T-cell (primary cell): ENCODE measurements around the gene THAP4. TPM values are rescaled to one million over a fixed set of nuclear protein-coding genes. Genes with fewer than 3 reads are reported as not detected.

Source experiments
- ATAC-seq, 4 experiments: fragments of 200-7000 bp in 3 of 4; fragments of 150-1000 bp in 1 of 4; cut with Tn5 transposase; replicated peaks in 1 of 4; 1 replicate in 3 of 4; 2 replicates in 1 of 4; pipeline ENCODE4 v1.10.0; 2021; ENCODE audit warnings: moderate library complexity in 3 of 4, mild to moderate bottlenecking in 2 of 4, moderate number of reproducible peaks in 1 of 4
- CTCF ChIA-PET, 2 donors: fragments of 300-600 bp; sonication (Branson Sonifier 250); formaldehyde crosslinking; loops; one replicate each; lab custom pipeline; 2022; ENCODE audit warnings: antibody characterized with exemption in 2 of 2; lab: Charles Lee
- POLR2A ChIA-PET, 2 donors: fragments of 300-600 bp; sonication (Branson Sonifier 250); formaldehyde crosslinking; loops; one replicate each; lab custom pipeline; 2022; ENCODE audit warnings: antibody characterized with exemption in 2 of 2; lab: Charles Lee
- DNase-seq, 35 experiments: peaks; one replicate each; pipeline versions ENCODE4 v3.0.0 to v3.0.0-alpha.2; 2013 to 2023
- H3K27ac ChIP-seq: one replicate; pipeline ENCODE4 v1.5.1; 2013; ENCODE audit warnings: low read length
- H3K27me3 ChIP-seq, 2 experiments: replicated peaks in 1 of 2; 1 replicate in 1 of 2; 2 replicates in 1 of 2; pipeline versions ENCODE4 v1.6.1 to v1.7.0; 2013; ENCODE audit warnings: low read length in 1 of 2, mixed read lengths in 1 of 2; ENCODE audit not compliant: control insufficient read depth in 2 of 2, insufficient read depth in 2 of 2; ENCODE audit errors: extremely low read depth in 1 of 2
- H3K36me3 ChIP-seq, 2 donors: 1 replicate in 1 of 2; 2 replicates in 1 of 2; pipeline versions ENCODE4 v1.6.1 to v1.7.0; 2013; ENCODE audit warnings: low read length in 1 of 2; ENCODE audit not compliant: control insufficient read depth in 2 of 2, insufficient read depth in 1 of 2; ENCODE audit errors: extremely low read depth in 1 of 2
- H3K4me1 ChIP-seq, 2 experiments: 1 replicate in 1 of 2; 2 replicates in 1 of 2; pipeline versions ENCODE4 v1.6.1 to v1.7.0; 2013; ENCODE audit warnings: low read length in 2 of 2, mixed read lengths in 1 of 2; ENCODE audit not compliant: insufficient read depth in 2 of 2, control insufficient read depth in 1 of 2; ENCODE audit errors: extremely low read depth in 1 of 2
- H3K4me3 ChIP-seq, 2 donors: 1 replicate in 1 of 2; 2 replicates in 1 of 2; pipeline versions ENCODE4 v1.5.1 to v1.7.0; 2013; ENCODE audit warnings: mild to moderate bottlenecking in 2 of 2, low read length in 1 of 2, moderate library complexity in 1 of 2; ENCODE audit not compliant: control insufficient read depth in 1 of 2; ENCODE audit errors: extremely low read depth in 1 of 2
- H3K9me3 ChIP-seq: 2 replicates; pipeline ENCODE4 v1.7.0; 2013
- H3K27ac Mint-ChIP-seq, 2 donors: one replicate each; pipeline ENCODE4 v1.8.0; 2020 to 2021; ENCODE audit warnings: mild to moderate bottlenecking in 2 of 2, mixed read lengths in 2 of 2
- H3K27me3 Mint-ChIP-seq, 2 donors: one replicate each; pipeline ENCODE4 v1.8.0; 2021 to 2022; ENCODE audit warnings: mixed read lengths in 2 of 2
- H3K36me3 Mint-ChIP-seq: one replicate; pipeline ENCODE4 v1.8.0; 2021; ENCODE audit warnings: mixed read lengths
- H3K4me1 Mint-ChIP-seq, 3 donors: one replicate each; pipeline ENCODE4 v1.8.0; 2020 to 2022; ENCODE audit warnings: mixed read lengths in 3 of 3, mild to moderate bottlenecking in 1 of 3
- H3K4me3 Mint-ChIP-seq, 3 donors: one replicate each; pipeline ENCODE4 v1.8.0; 2020 to 2022; ENCODE audit warnings: mild to moderate bottlenecking in 3 of 3, mixed read lengths in 3 of 3, moderate library complexity in 3 of 3
- H3K9me3 Mint-ChIP-seq, 3 donors: one replicate each; pipeline ENCODE4 v1.8.0; 2020 to 2022; ENCODE audit warnings: mixed read lengths in 3 of 3
- WGBS: methylation state at CpG from one replicate; pipeline ENCODE4 v1.1.5; 2013; ENCODE audit warnings: missing lambda C conversion rate; ENCODE audit not compliant: insufficient coverage; 5-methylcytosine and 5-hydroxymethylcytosine counted together
- total RNA-seq, 35 experiments: library from RNA in 6 of 35; stranded (reverse) in 6 of 35; fragments of 120-200 nt in 1 of 35; gene quantifications; one replicate each; pipeline versions ENCODE4 v1.2.1 to v1.2.4 and lab custom pipeline; 2013 to 2026

THAP4 gene
- total RNA-seq, 5 donors from 2014 or later (not counting 1 experiment from before 2014, with no cell fraction given), result 27.3 to 34.5 (median 29.7) TPM

GRCh38 chr2:241540771-241541561, 96.0 kb downstream of the THAP4 start:
- Mint-ChIP-seq H3K4me3 (peak overlapping the region; percentile 59 to 68 (median 63)), H3K27ac (no peak overlapping the region), H3K36me3 (no peaks in the 10 kb centered on the region), H3K9me3 (no peaks in the 10 kb centered on the region), H3K27me3 (peaks cover 12 to 34% of the 10 kb centered on the region in 2 donors), H3K4me1 (peaks cover 0 to 4% (median 3%) of the 10 kb centered on the region in 3 donors)
- H3K4me3 ChIP-seq, result peak overlapping the region in 1 of 2 donors; percentile 41
- H3K4me1 ChIP-seq, result peaks cover 0 to 14% of the 10 kb centered on the region in 2 experiments
- POLR2A ChIA-PET, result interaction anchor here in 1 of 2 donors (0.6 kb wide), 1 partner anchor 243 kb away, joined by 9 read pairs; no protein-coding TSS in a partner anchor
- ATAC-seq (peak; percentile 69 to 86 (median 78)), DNase-seq (peak in 34 of 35 experiments; percentile 11 to 65 (median 36))
- no peaks in the 10 kb centered on the region for H3K9me3 ChIP-seq
- H3K27me3 ChIP-seq, result peaks cover 10 to 70% of the 10 kb centered on the region in 2 experiments
- no peak overlapping the region for H3K27ac ChIP-seq
- CTCF ChIA-PET, result no interaction called here
- no peaks in the 10 kb centered on the region for H3K36me3 ChIP-seq
- 17% methylated on average over 37 of the region's 68 CpGs for WGBS

GRCh38 chr2:241540401-241540770, 96.6 kb downstream of the THAP4 start:
- Mint-ChIP-seq H3K4me1 (peaks cover 0 to 4% (median 3%) of the 10 kb centered on the region in 3 donors), H3K27ac (no peak overlapping the region), H3K27me3 (peaks cover 12 to 34% of the 10 kb centered on the region in 2 donors), H3K36me3 (no peaks in the 10 kb centered on the region), H3K4me3 (peak overlapping the region in 1 of 3 donors; percentile 68), H3K9me3 (no peaks in the 10 kb centered on the region)
- no peak for ATAC-seq
- no peak for DNase-seq
- Histone ChIP-seq H3K27ac (no peak overlapping the region), H3K36me3 (no peaks in the 10 kb centered on the region), H3K27me3 (peaks cover 5 to 67% of the 10 kb centered on the region in 2 experiments), H3K9me3 (no peaks in the 10 kb centered on the region), H3K4me1 (peaks cover 0 to 14% of the 10 kb centered on the region in 2 experiments), H3K4me3 (no peak overlapping the region)
- 71% methylated on average over 6 of the region's 10 CpGs for WGBS
- CTCF ChIA-PET, result no interaction called here
- POLR2A ChIA-PET, result interaction anchor here in 1 of 2 donors (0.6 kb wide), 1 partner anchor 242 kb away, joined by 9 read pairs; no protein-coding TSS in a partner anchor

DNA sequence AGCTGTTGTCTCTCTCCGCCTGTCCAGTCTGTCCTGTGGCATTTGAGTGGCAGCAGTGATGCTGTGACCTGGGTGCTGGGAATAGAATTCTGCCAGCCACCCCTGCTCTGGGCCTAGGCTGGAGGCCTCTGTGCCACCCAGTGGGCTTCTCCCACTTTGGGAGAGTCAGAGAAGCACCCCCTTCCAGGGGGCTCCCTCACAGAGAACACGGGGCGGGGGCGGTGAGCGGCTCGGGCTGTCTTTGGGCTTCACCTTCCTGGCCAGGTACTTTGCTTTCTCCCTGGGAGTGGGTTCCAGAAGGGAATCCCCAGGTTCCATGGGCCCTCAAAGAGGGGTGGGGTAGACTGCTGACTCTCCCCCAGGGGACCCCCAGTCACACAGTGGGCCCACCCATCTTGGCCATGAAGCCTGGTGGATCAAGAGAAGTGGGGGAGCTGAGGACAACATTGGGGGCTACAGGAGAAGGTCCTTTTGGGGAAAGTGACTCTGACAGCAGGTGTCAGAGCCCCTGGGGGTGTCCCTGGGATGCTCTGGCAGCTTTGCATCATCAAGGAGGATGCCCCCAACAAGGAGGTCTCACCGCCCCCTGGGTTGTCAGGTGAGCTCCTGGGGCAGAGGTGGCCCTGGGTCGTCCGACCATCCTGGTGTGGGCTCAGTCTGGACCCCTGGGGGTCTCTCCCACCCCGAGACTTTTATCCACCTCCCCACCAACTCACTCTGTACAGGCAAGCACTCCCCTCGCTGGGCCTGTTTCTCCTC, 97.2 kb downstream of the THAP4 start:
- Mint-ChIP-seq H3K9me3 (no peaks in the 10 kb centered on the region), H3K27me3 (peaks cover 12 to 34% of the 10 kb centered on the region in 2 donors), H3K36me3 (no peaks in the 10 kb centered on the region), H3K27ac (no peak overlapping the region), H3K4me1 (peaks cover 0 to 4% (median 3%) of the 10 kb centered on the region in 3 donors), H3K4me3 (no peak overlapping the region)
- ChIA-PET POLR2A (no interaction called here), CTCF (no interaction called here)
- DNase-seq (no peak), ATAC-seq (no peak)
- Histone ChIP-seq H3K4me3 (no peak overlapping the region), H3K9me3 (no peaks in the 10 kb centered on the region), H3K4me1 (peaks cover 0 to 14% of the 10 kb centered on the region in 2 experiments), H3K27ac (no peak overlapping the region), H3K36me3 (no peaks in the 10 kb centered on the region), H3K27me3 (peaks cover 5 to 68% of the 10 kb centered on the region in 2 experiments)
- 80% methylated on average over 2 of the region's 11 CpGs for WGBS

DNA sequence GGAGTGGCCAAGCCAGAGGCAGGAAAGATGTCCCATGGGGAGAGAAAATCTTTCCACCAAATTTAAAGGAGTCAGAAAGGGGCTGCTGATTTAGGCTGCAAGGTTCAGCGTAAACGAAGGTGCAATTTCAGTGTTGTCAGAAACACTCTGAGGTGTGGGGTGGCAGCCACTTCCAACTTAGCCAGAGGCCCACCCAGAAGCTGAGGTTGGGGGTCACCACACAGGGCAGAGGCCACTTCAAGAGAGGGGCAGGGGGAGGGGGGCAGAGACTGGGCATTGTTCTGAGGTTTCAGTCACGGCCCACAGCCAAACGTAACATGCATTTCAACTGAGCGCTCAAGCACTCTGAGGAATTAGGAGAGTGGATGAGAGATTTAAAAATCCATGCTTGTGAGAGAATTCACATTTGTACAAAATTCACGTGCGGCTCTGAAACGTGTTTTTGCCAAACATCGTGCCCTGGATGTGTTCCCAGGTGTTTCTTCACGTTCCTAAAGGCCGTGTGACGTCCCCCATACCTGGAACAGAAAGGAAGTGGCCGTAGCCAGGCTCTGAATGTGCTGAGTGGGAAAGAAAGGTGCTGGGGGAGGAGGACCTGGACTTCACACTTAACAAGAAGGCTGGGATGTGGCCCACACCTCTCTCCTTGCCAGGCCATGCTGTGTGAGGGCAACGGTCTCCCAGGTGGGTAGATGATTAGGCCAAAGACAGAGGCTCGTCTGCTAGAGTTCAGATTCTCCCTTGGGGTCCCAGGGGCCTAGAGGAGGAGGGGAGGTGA, 97.9 kb downstream of the THAP4 start:
- Mint-ChIP-seq H3K4me1 (peaks cover 0 to 4% (median 3%) of the 10 kb centered on the region in 3 donors), H3K36me3 (no peaks in the 10 kb centered on the region), H3K27me3 (peaks cover 12 to 38% of the 10 kb centered on the region in 2 donors), H3K4me3 (no peak overlapping the region), H3K27ac (no peak overlapping the region), H3K9me3 (no peaks in the 10 kb centered on the region)
- ChIA-PET POLR2A (no interaction called here), CTCF (no interaction called here)
- H3K4me1 ChIP-seq, result peaks cover 0 to 14% of the 10 kb centered on the region in 2 experiments
- H3K4me3 ChIP-seq, result no peak overlapping the region
- H3K27ac ChIP-seq, result no peak overlapping the region
- WGBS, result 89% methylated on average over 6 of the region's 15 CpGs
- H3K9me3 ChIP-seq, result no peaks in the 10 kb centered on the region
- peaks cover 5 to 72% of the 10 kb centered on the region in 2 experiments for H3K27me3 ChIP-seq
- DNase-seq (no peak), ATAC-seq (no peak)
- H3K36me3 ChIP-seq, result no peaks in the 10 kb centered on the region

GRCh38 chr2:241535871-241536655, 100.9 kb downstream of the THAP4 start:
- H3K27ac Mint-ChIP-seq, result no peak overlapping the region
- Histone ChIP-seq H3K27me3 (peaks cover 0 to 52% of the 10 kb centered on the region in 2 experiments), H3K4me1 (peaks cover 0 to 7% of the 10 kb centered on the region in 2 experiments), H3K36me3 (no peaks in the 10 kb centered on the region), H3K4me3 (no peak overlapping the region), H3K9me3 (no peaks in the 10 kb centered on the region), H3K27ac (no peak overlapping the region)
- no peaks in the 10 kb centered on the region for H3K36me3 Mint-ChIP-seq
- peaks cover 0 to 4% (median 3%) of the 10 kb centered on the region in 3 donors for H3K4me1 Mint-ChIP-seq
- ChIA-PET CTCF (no interaction called here), POLR2A (no interaction called here)
- peaks cover 9 to 23% of the 10 kb centered on the region in 2 donors for H3K27me3 Mint-ChIP-seq
- no peak overlapping the region for H3K4me3 Mint-ChIP-seq
- WGBS, result 71% methylated on average over 12 of the region's 13 CpGs
- H3K9me3 Mint-ChIP-seq, result no peaks in the 10 kb centered on the region
- ATAC-seq (no peak), DNase-seq (no peak)
